ENCODE data around the gene FBXL14. TPM values are rescaled to one million over a fixed set of nuclear protein-coding genes. Genes with fewer than 3 reads are reported as not detected.
A peak's percentile ranks its signal among the peaks of the same experiment; 100 is the strongest.

Gene FBXL14
- total and polyA plus RNA-seq, 2 donors, result 7.6 to 14.9 TPM

DNA sequence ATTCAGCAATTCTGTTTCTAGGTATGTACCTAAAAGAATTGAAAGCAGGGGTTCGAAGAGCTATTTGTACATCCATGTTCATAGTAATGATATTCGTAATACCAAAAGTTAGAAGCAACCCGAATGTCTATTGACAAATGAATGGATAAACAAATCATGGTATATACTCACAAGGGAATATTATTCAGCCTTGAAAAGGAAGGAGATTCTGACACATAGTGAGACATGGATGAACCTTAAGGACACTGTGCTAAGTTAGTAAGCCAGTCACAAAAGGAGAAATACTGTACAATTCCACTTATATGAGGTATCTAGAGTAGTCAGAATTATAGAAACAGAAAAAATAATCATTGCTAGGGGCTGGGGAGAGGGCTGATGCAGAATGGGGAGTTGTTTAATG lies 4.4 kb upstream of the FBXL14 start:
- peaks cover 10 to 23% of the 10 kb centered on the region in 2 donors for H3K4me1 ChIP-seq (ENCODE audit: control insufficient read depth in 2 of 2, insufficient read depth in 2 of 2, low read length in 2 of 2)
- no peak overlapping the region for H3K27ac ChIP-seq (ENCODE audit: low read depth in 1 of 2, low read length in 1 of 2)
- DNase-seq (ENCODE audit: low read depth in 6 of 9, low spot score in 9 of 9), result no peak
- H3K27me3 ChIP-seq (ENCODE audit: control insufficient read depth in 2 of 2, insufficient read depth in 1 of 2, low read length in 1 of 2), result no peaks in the 10 kb centered on the region
- no peak overlapping the region for H3K4me3 ChIP-seq (ENCODE audit: low read length in 2 of 2)
- WGBS, result 97% methylated on average over 3 of the region's 3 CpGs
- no peaks in the 10 kb centered on the region for H3K9me3 ChIP-seq (ENCODE audit: control insufficient read depth in 2 of 2, insufficient read depth in 1 of 2, low read length in 1 of 2)
- no peaks in the 10 kb centered on the region for H3K36me3 ChIP-seq (ENCODE audit: control insufficient read depth in 2 of 2, insufficient read depth in 2 of 2, low read length in 1 of 2)

DNA sequence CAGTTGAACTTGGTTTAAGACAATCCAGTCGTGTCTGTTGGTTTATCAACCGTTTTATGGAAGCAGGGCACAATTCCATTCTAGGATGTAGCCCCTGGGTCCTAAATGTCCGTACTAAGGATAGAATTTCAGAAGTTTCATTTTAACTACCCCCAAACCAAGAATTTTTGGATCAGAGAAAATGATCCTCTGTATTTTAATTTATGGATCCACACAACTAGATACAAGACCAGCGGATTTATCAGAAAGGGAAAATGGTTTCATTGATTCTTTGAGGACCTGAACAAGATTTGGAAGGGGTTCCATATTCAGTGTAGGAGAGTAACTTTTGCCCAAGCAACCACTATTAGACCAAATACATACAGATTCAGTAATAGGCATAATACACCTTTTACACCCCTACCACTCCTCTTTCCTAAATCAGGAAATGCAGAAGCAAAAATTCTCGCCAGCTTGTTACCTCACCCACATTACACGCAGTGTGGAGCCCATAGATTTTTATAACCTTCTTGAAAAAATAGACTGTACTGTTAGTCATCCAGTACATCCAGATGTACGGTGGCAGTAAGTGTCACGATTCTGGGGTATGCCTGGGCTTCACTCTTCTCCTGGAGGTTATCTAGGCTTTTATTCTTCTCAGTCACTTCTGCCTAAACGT lies 1.4 kb upstream of the FBXL14 start:
- no peaks in the 10 kb centered on the region for H3K9me3 ChIP-seq (ENCODE audit: control insufficient read depth in 2 of 2, insufficient read depth in 1 of 2, low read length in 1 of 2)
- WGBS, result 93% methylated on average over 9 of the region's 9 CpGs
- no peaks in the 10 kb centered on the region for H3K27me3 ChIP-seq (ENCODE audit: control insufficient read depth in 2 of 2, insufficient read depth in 1 of 2, low read length in 1 of 2)
- H3K27ac ChIP-seq (ENCODE audit: low read depth in 1 of 2, low read length in 1 of 2), result peak overlapping the region in 1 of 2 donors; percentile 95
- DNase-seq (ENCODE audit: low read depth in 6 of 9, low spot score in 9 of 9), result no peak
- H3K36me3 ChIP-seq (ENCODE audit: control insufficient read depth in 2 of 2, insufficient read depth in 2 of 2, low read length in 1 of 2), result peaks cover 0 to 4% of the 10 kb centered on the region in 2 donors
- H3K4me1 ChIP-seq (ENCODE audit: control insufficient read depth in 2 of 2, insufficient read depth in 2 of 2, low read length in 2 of 2), result peaks cover 17 to 33% of the 10 kb centered on the region in 2 donors
- H3K4me3 ChIP-seq (ENCODE audit: low read length in 2 of 2), result no peak overlapping the region

DNA sequence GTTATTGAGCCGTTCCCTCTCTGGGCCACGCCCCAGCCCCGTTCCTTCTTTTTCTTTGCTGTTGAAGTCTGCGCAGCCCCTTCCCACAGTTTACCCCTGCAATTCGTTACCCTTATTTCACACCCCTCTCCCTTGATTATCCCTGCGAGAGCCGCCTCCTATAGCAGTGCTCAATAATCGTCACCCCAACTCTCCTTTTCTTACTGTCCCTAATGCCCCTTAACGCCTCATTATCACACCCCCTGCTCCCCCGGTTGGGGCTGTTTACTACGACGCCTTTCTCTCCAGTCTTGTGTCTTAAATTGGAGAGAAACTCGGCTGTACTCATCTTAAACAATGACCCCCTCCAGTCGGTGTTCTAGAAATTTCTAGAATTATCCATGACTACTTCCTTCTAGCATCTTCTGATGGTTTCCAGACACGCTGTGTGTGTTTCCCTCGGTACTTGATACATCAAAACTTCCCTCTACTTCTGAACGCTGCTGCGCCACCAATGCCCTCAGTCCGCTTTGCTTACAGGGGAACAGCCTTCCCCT lies 713 bp upstream of the FBXL14 start:
- Histone ChIP-seq H3K27me3 (ENCODE audit: control insufficient read depth in 2 of 2, insufficient read depth in 1 of 2, low read length in 1 of 2) (no peaks in the 10 kb centered on the region), H3K36me3 (ENCODE audit: control insufficient read depth in 2 of 2, insufficient read depth in 2 of 2, low read length in 1 of 2) (peaks cover 0 to 4% of the 10 kb centered on the region in 2 donors), H3K4me3 (ENCODE audit: low read length in 2 of 2) (peak overlapping the region; percentile 63 to 87), H3K9me3 (ENCODE audit: control insufficient read depth in 2 of 2, insufficient read depth in 1 of 2, low read length in 1 of 2) (no peaks in the 10 kb centered on the region), H3K27ac (ENCODE audit: low read depth in 1 of 2, low read length in 1 of 2) (peak overlapping the region; percentile 95 to 96), H3K4me1 (ENCODE audit: control insufficient read depth in 2 of 2, insufficient read depth in 2 of 2, low read length in 2 of 2) (peaks cover 24 to 40% of the 10 kb centered on the region in 2 donors)
- peak in 7 of 9 donors; percentile 54 to 81 (median 64) for DNase-seq (ENCODE audit: low read depth in 6 of 9, low spot score in 9 of 9)
- WGBS, result 13% methylated on average over 19 of the region's 19 CpGs

DNA sequence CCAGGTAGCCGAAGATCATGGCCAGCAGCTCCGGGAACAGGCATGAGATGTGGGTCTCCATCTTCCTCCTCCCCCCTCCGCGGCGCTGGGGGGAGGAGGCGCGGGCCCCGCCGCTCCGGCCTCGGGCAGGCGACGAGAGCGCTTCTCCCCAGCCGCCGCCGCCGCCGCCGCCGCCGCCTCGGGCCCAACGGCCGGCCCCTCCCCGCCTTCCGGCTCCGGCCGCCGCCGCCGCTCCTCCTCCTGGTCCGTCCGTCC lies 448 bp downstream of the FBXL14 start:
- Histone ChIP-seq H3K4me1 (ENCODE audit: control insufficient read depth in 2 of 2, insufficient read depth in 2 of 2, low read length in 2 of 2) (peaks cover 28 to 41% of the 10 kb centered on the region in 2 donors), H3K27ac (ENCODE audit: low read depth in 1 of 2, low read length in 1 of 2) (peak overlapping the region; percentile 47 to 96), H3K9me3 (ENCODE audit: control insufficient read depth in 2 of 2, insufficient read depth in 1 of 2, low read length in 1 of 2) (no peaks in the 10 kb centered on the region), H3K4me3 (ENCODE audit: low read length in 2 of 2) (peak overlapping the region; percentile 46 to 87), H3K27me3 (ENCODE audit: control insufficient read depth in 2 of 2, insufficient read depth in 1 of 2, low read length in 1 of 2) (no peaks in the 10 kb centered on the region), H3K36me3 (ENCODE audit: control insufficient read depth in 2 of 2, insufficient read depth in 2 of 2, low read length in 1 of 2) (peaks cover 0 to 8% of the 10 kb centered on the region in 2 donors)
- no peak for DNase-seq (ENCODE audit: low read depth in 6 of 9, low spot score in 9 of 9)
- under 1% methylated on average over 34 of the region's 34 CpGs for WGBS

DNA sequence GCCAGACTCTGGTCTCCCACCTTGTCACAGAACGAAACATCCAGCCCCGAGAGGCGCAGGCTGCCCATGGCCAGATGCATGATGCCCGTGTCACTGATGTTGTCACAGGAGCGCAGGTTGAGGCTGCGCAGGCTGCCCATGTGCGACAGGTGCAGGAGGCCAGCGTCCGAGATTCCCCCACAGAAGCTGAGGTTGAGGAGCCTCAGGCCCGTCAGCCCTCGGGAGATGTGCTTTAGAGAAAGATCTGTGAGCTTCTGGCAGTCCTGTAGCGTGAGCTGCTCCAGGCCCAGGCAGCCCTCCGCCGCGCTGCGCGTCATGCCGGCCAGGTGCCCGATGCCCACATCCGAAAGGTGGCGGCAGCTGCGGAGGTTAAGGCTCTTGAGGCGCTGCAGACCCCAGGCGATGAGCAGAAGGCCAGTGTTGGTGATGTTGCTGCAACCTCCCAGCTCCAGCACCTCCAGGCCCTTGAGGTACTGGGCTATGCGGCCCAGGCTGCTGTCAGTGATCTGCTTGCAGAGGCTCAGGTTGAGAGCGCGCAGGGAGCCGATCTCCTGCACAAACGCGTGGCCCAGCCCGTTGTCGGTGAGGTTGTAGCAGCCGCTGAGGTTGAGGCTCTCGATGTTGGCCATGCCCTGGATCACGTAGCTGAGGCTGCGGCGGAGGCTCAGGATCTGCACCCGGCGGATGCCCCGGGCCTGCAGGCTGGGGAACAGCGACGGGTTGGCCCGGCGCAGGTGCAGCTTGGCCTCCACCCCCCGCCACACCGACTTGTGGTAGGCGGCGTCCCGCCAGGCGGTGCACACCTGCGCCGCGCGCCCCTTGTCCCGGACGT lies 991 bp downstream of the FBXL14 start:
- peak overlapping the region; percentile 46 to 87 for H3K4me3 ChIP-seq (ENCODE audit: low read length in 2 of 2)
- peaks cover 0 to 8% of the 10 kb centered on the region in 2 donors for H3K36me3 ChIP-seq (ENCODE audit: control insufficient read depth in 2 of 2, insufficient read depth in 2 of 2, low read length in 1 of 2)
- 20% methylated on average over 56 of the region's 56 CpGs for WGBS
- H3K27me3 ChIP-seq (ENCODE audit: control insufficient read depth in 2 of 2, insufficient read depth in 1 of 2, low read length in 1 of 2), result no peaks in the 10 kb centered on the region
- peak overlapping the region; percentile 47 to 96 for H3K27ac ChIP-seq (ENCODE audit: low read depth in 1 of 2, low read length in 1 of 2)
- no peaks in the 10 kb centered on the region for H3K9me3 ChIP-seq (ENCODE audit: control insufficient read depth in 2 of 2, insufficient read depth in 1 of 2, low read length in 1 of 2)
- DNase-seq (ENCODE audit: low read depth in 6 of 9, low spot score in 9 of 9), result peak in 6 of 9 donors; percentile 51 to 80 (median 58)
- H3K4me1 ChIP-seq (ENCODE audit: control insufficient read depth in 2 of 2, insufficient read depth in 2 of 2, low read length in 2 of 2), result peaks cover 29 to 41% of the 10 kb centered on the region in 2 donors

DNA sequence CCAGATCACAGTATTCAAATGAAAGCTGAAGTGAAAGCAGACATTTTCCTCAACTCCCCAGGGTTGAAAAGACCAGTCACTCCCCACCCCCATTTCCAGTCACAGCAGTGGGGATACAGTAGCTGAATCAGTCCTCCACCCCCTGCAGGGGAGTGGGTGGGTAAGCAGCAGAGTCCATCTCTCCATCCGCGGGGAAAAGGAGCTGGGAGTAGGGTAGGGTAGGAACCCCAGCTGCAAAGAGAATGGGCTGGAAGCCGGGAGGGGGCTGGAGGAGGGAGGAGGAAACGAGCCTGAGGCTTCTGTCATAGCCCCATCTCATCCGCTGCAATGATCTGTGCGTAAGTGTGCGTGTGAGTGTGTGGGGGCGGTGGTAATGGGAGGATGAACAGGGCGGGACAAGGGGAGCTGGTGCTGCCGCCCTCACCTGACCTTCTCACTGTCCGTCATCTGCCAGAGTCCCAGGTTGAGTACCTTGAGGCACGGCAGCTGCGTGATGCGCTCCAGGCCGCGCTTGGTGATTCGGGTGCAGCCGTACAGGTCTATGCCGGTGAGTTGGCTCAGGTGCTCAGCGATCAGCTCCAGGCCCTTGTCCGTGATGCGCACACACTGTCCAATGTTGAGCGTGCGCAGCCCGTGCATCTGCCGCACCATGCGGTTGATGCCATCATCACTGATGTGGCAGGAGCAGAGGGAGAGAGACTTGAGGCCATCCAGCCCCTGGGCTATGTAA lies 1.8 kb downstream of the FBXL14 start:
- H3K36me3 ChIP-seq (ENCODE audit: control insufficient read depth in 2 of 2, insufficient read depth in 2 of 2, low read length in 1 of 2), result peaks cover 0 to 8% of the 10 kb centered on the region in 2 donors
- peak overlapping the region; percentile 61 to 96 for H3K27ac ChIP-seq (ENCODE audit: low read depth in 1 of 2, low read length in 1 of 2)
- H3K4me3 ChIP-seq (ENCODE audit: low read length in 2 of 2), result peak overlapping the region; percentile 46 to 87
- peak in 5 of 9 donors; percentile 53 to 78 (median 62) for DNase-seq (ENCODE audit: low read depth in 6 of 9, low spot score in 9 of 9)
- peaks cover 30 to 45% of the 10 kb centered on the region in 2 donors for H3K4me1 ChIP-seq (ENCODE audit: control insufficient read depth in 2 of 2, insufficient read depth in 2 of 2, low read length in 2 of 2)
- no peaks in the 10 kb centered on the region for H3K27me3 ChIP-seq (ENCODE audit: control insufficient read depth in 2 of 2, insufficient read depth in 1 of 2, low read length in 1 of 2)
- WGBS, result 65% methylated on average over 27 of the region's 27 CpGs
- H3K9me3 ChIP-seq (ENCODE audit: control insufficient read depth in 2 of 2, insufficient read depth in 1 of 2, low read length in 1 of 2), result no peaks in the 10 kb centered on the region

DNA sequence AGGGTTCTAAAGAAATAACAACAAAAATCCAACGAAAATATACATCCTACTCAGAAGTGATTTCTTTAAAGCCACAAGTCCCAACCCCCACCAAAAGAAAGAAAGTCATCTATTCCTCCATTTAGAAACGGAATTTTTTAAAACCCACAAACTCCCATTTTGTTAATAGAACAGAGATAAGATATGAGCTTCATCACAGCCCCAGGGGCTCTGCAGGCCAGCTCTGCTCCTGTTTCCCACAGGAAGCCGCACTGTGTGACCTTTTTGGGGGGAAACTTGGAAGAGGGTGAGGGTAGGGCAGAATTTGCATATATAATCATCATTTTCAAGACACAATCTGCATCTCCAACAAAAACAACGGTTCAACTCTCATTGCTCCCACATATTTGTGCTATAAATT lies 2.8 kb downstream of the FBXL14 start:
- peak overlapping the region; percentile 42 to 48 for H3K4me3 ChIP-seq (ENCODE audit: low read length in 2 of 2)
- no peaks in the 10 kb centered on the region for H3K27me3 ChIP-seq (ENCODE audit: control insufficient read depth in 2 of 2, insufficient read depth in 1 of 2, low read length in 1 of 2)
- peaks cover 4 to 16% of the 10 kb centered on the region in 2 donors for H3K36me3 ChIP-seq (ENCODE audit: control insufficient read depth in 2 of 2, insufficient read depth in 2 of 2, low read length in 1 of 2)
- WGBS, result 39% methylated on average over 4 of the region's 4 CpGs
- H3K4me1 ChIP-seq (ENCODE audit: control insufficient read depth in 2 of 2, insufficient read depth in 2 of 2, low read length in 2 of 2), result peaks cover 30 to 45% of the 10 kb centered on the region in 2 donors
- no peaks in the 10 kb centered on the region for H3K9me3 ChIP-seq (ENCODE audit: control insufficient read depth in 2 of 2, insufficient read depth in 1 of 2, low read length in 1 of 2)
- DNase-seq (ENCODE audit: low read depth in 6 of 9, low spot score in 9 of 9), result no peak
- no peak overlapping the region for H3K27ac ChIP-seq (ENCODE audit: low read depth in 1 of 2, low read length in 1 of 2)

DNA sequence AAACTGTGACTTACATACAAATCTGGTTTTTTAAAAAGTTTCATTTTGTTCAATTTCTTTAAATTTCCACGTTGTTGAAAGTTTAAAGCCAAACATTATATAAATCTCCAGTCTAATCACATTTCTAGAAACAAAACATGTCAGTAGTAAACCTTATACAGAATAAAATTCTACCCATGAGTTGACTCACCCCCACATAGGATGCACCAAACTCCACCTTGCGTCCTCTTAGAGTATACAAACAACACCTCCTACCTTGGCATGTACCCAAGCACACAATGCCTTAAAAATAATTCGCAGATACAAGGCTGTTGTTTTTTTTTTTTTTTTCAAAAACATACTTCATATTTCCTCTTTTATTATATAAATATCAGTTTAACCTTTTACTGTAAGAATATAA lies 3.3 kb downstream of the FBXL14 start:
- peak overlapping the region; percentile 14 to 20 for H3K4me3 ChIP-seq (ENCODE audit: low read length in 2 of 2)
- WGBS, result 44% methylated on average over 3 of the region's 3 CpGs

More for the DNA sequence above, 3.3 kb downstream of the FBXL14 start:
- peaks cover 8 to 21% of the 10 kb centered on the region in 2 donors for H3K36me3 ChIP-seq (ENCODE audit: control insufficient read depth in 2 of 2, insufficient read depth in 2 of 2, low read length in 1 of 2)
- no peaks in the 10 kb centered on the region for H3K27me3 ChIP-seq (ENCODE audit: control insufficient read depth in 2 of 2, insufficient read depth in 1 of 2, low read length in 1 of 2)
- H3K9me3 ChIP-seq (ENCODE audit: control insufficient read depth in 2 of 2, insufficient read depth in 1 of 2, low read length in 1 of 2), result no peaks in the 10 kb centered on the region
- peaks cover 30 to 45% of the 10 kb centered on the region in 2 donors for H3K4me1 ChIP-seq (ENCODE audit: control insufficient read depth in 2 of 2, insufficient read depth in 2 of 2, low read length in 2 of 2)
- peak in 1 of 9 donors; percentile 39 for DNase-seq (ENCODE audit: low read depth in 6 of 9, low spot score in 9 of 9)
- H3K27ac ChIP-seq (ENCODE audit: low read depth in 1 of 2, low read length in 1 of 2), result no peak overlapping the region
